Embryonic facial prominence (tissue), 1 donor: ENCODE results near the gene ZNF649.
"Not testable (repeated sequence)": the region's sequence is repeated elsewhere in the genome, so short reads cannot be mapped to it uniquely, and the experiment has no call there.

ENCODE experiments used
- DNase-seq: peaks from one replicate; pipeline ENCODE4 v3.0.0-alpha.2; 2016; ENCODE audit errors: extremely low spot score

The ZNF649 gene

GRCh38 chr19:51904331-51905165, at the start of gene ZNF649:
ZNF649 (minus strand) TSS chr19:51905017; CDS start chr19:51900107, 4,910 bp downstream.
- peak; percentile 60 for DNase-seq

GRCh38 chr19:51948975-51949374, 44.2 kb upstream of the ZNF649 start:
- peak; percentile 27 for DNase-seq

GRCh38 chr19:51946602-51947001, 41.8 kb upstream of the ZNF649 start:
- no peak for DNase-seq

GRCh38 chr19:51944798-51945552, 40.2 kb upstream of the ZNF649 start:
- DNase-seq, result no peak

- no peak for DNase-seq
Measured at GRCh38 chr19:51938936-51939335, 34.1 kb upstream of the ZNF649 start.

GRCh38 chr19:51931921-51932320, 27.1 kb upstream of the ZNF649 start:
- no peak for DNase-seq

- DNase-seq, result no peak
Measured at GRCh38 chr19:51927859-51928258, 23.0 kb upstream of the ZNF649 start.

GRCh38 chr19:51926784-51927741, 22.2 kb upstream of the ZNF649 start, which contains the start of gene ZNF613:
ZNF613 (plus strand) TSS chr19:51927472; CDS start chr19:51936221, 8,749 bp downstream.
- peak; percentile 92 for DNase-seq

- DNase-seq, result no peak
Measured at GRCh38 chr19:51926426-51926783, 21.6 kb upstream of the ZNF649 start.

- DNase-seq, result no peak
Measured at GRCh38 chr19:51921949-51922348, 17.1 kb upstream of the ZNF649 start.

GRCh38 chr19:51919606-51920005, 14.8 kb upstream of the ZNF649 start:
- no peak for DNase-seq

- no peak for DNase-seq
Measured at GRCh38 chr19:51916167-51916566, 11.3 kb upstream of the ZNF649 start.

- DNase-seq, result no peak
Measured at GRCh38 chr19:51915324-51915867, 10.6 kb upstream of the ZNF649 start.

GRCh38 chr19:51907981-51908380, 3.2 kb upstream of the ZNF649 start:
- DNase-seq, result not testable (repeated sequence)

GRCh38 chr19:51906108-51906507, 1.3 kb upstream of the ZNF649 start:
- not testable (repeated sequence) for DNase-seq

GRCh38 chr19:51905639-51906038, 822 bp upstream of the ZNF649 start:
- DNase-seq, result not testable (repeated sequence)

- DNase-seq, result no peak
Measured at GRCh38 chr19:51905206-51905605, 389 bp upstream of the ZNF649 start.

GRCh38 chr19:51903192-51903591, 1.6 kb downstream of the ZNF649 start:
- no peak for DNase-seq

- no peak for DNase-seq
Measured at GRCh38 chr19:51901860-51902259, 3.0 kb downstream of the ZNF649 start.

GRCh38 chr19:51891193-51891747, 13.5 kb downstream of the ZNF649 start:
- DNase-seq, result no peak

GRCh38 chr19:51889934-51890333, 14.9 kb downstream of the ZNF649 start:
- DNase-seq, result no peak
